MM.1S (cell line): ENCODE measurements around the gene ADAMTSL3.

Experiments
- DNase-seq: peaks from one replicate; pipeline ENCODE4 v3.0.0-alpha.2; 2015
- H2AFZ ChIP-seq: fragments of 300-600 bp; sonication (generic); 2 replicates; pipeline ENCODE4 v1.6.0; 2016; ENCODE audit warnings: antibody characterized with exemption, low read length
- H3F3A ChIP-seq: fragments of 300-600 bp; sonication (generic); 2 replicates; pipeline ENCODE4 v1.6.1; 2016; ENCODE audit warnings: mild to moderate bottlenecking, antibody characterized with exemption, low read length, moderate library complexity, mixed read lengths; ENCODE audit not compliant: insufficient read depth
- H3K27ac ChIP-seq: fragments of 300-600 bp; sonication (generic); 2 replicates; pipeline ENCODE4 v1.5.1; 2016; ENCODE audit warnings: mild to moderate bottlenecking, low read length
- H3K27me3 ChIP-seq: fragments of 300-600 bp; sonication (generic); replicated peaks from 2 replicates; pipeline ENCODE4 v1.6.0; 2016; ENCODE audit warnings: low read length; ENCODE audit not compliant: insufficient read depth
- H3K36me3 ChIP-seq: fragments of 300-600 bp; sonication (generic); replicated peaks from 2 replicates; pipeline ENCODE4 v1.6.1; 2016; ENCODE audit warnings: mild to moderate bottlenecking, low read length, mixed read lengths; ENCODE audit not compliant: insufficient read depth
- H3K4me1 ChIP-seq: fragments of 300-600 bp; sonication (generic); 2 replicates; pipeline ENCODE4 v1.6.1; 2016; ENCODE audit warnings: low read length, mixed read lengths
- H3K4me2 ChIP-seq: fragments of 300-600 bp; sonication (generic); 2 replicates; pipeline ENCODE4 v1.6.0; 2016; ENCODE audit warnings: low read depth, low read length
- H3K4me3 ChIP-seq: fragments of 300-600 bp; sonication (generic); 2 replicates; pipeline ENCODE4 v1.5.1; 2016; ENCODE audit warnings: low read length, mixed read lengths
- H3K79me2 ChIP-seq: fragments of 300-600 bp; sonication (generic); 2 replicates; pipeline ENCODE4 v1.6.1; 2016; ENCODE audit warnings: mixed run types, low read length, mixed read lengths
- H3K9ac ChIP-seq: fragments of 300-600 bp; sonication (generic); 2 replicates; pipeline ENCODE4 v1.6.1; 2016; ENCODE audit warnings: low read length, mixed read lengths
- H3K9me2 ChIP-seq: fragments of 300-600 bp; sonication (generic); replicated peaks from 2 replicates; pipeline ENCODE4 v1.6.1; 2016; ENCODE audit warnings: mild to moderate bottlenecking, low read length, mixed read lengths; ENCODE audit not compliant: insufficient read depth
- H3K9me3 ChIP-seq: fragments of 300-600 bp; sonication (generic); replicated peaks from 2 replicates; pipeline ENCODE4 v1.6.1; 2016; ENCODE audit warnings: mild to moderate bottlenecking, low read length, mixed read lengths; ENCODE audit not compliant: insufficient read depth
- H4K20me1 ChIP-seq: fragments of 300-600 bp; sonication (generic); 2 replicates; pipeline ENCODE4 v1.6.1; 2016; ENCODE audit warnings: mild to moderate bottlenecking, low read length, moderate library complexity, mixed read lengths; ENCODE audit not compliant: insufficient read depth
- CTCF ChIP-seq: fragments of 300-600 bp; sonication (generic); IDR thresholded peaks from 2 replicates; pipeline ENCODE4 v1.5.1; 2016; ENCODE audit warnings: antibody characterized with exemption, low read length, mixed read lengths
- EZH2 ChIP-seq: fragments of 300-600 bp; sonication (generic); optimal IDR thresholded peaks from 2 replicates; pipeline ENCODE3; 2017; ENCODE audit warnings: low read depth, mild to moderate bottlenecking, antibody characterized with exemption, low read length, mixed read lengths
- EZH2phosphoT487 ChIP-seq: fragments of 300-600 bp; sonication (generic); IDR thresholded peaks from 2 replicates; pipeline ENCODE4 v1.6.1; 2018; ENCODE audit warnings: antibody characterized with exemption, low read length

The ADAMTSL3 gene

DNA sequence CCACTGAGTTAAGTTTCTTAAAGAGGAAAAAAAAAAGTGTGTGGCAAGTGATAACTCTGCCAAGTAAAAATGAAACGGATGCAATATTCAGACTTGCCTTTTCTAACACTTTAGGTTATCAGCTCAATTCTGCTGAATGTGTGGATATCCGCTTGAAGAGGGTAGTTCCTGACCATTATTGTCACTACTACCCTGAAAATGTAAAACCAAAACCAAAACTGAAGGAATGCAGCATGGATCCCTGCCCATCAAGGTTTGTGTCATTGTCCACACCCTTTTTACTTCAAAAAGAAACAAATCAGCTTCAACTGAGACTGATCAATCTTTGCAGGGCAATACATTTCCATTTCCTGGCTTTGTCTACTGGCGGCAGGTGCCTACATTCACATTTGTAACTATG is 236.1 kb downstream of the ADAMTSL3 start:
- no peaks in the 10 kb centered on the region for H3K79me2 ChIP-seq
- no peaks in the 10 kb centered on the region for H3K4me1 ChIP-seq
- no peaks in the 10 kb centered on the region for H3F3A ChIP-seq
- no peaks in the 10 kb centered on the region for H3K9me3 ChIP-seq
- H3K9me2 ChIP-seq, result no peaks in the 10 kb centered on the region
- TF ChIP-seq CTCF, result no peak
- no peak for TF ChIP-seq EZH2
- no peak for TF ChIP-seq EZH2phosphoT487
- H3K4me2 ChIP-seq, result no peak overlapping the region; the same call in 1 of the 2 replicates
- H3K4me3 ChIP-seq, result no peak overlapping the region
- H2AFZ ChIP-seq, result no peak overlapping the region
- no peaks in the 10 kb centered on the region for H4K20me1 ChIP-seq
- no peaks in the 10 kb centered on the region for H3K36me3 ChIP-seq
- H3K9ac ChIP-seq, result no peak overlapping the region
- H3K27me3 ChIP-seq, result no peaks in the 10 kb centered on the region
- no peak for DNase-seq
- no peak overlapping the region for H3K27ac ChIP-seq

- no peak overlapping the region for H2AFZ ChIP-seq
- H3K36me3 ChIP-seq, result no peaks in the 10 kb centered on the region
- H3K4me2 ChIP-seq, result no peak overlapping the region
- no peaks in the 10 kb centered on the region for H3K9me3 ChIP-seq
- no peak for DNase-seq
- no peaks in the 10 kb centered on the region for H3K4me1 ChIP-seq
- no peak overlapping the region for H3K9ac ChIP-seq
- no peak overlapping the region for H3K4me3 ChIP-seq
- no peak overlapping the region for H3K27ac ChIP-seq
- H3K27me3 ChIP-seq, result no peaks in the 10 kb centered on the region
- H3F3A ChIP-seq, result no peaks in the 10 kb centered on the region
- no peak for TF ChIP-seq EZH2phosphoT487
- no peak for TF ChIP-seq EZH2
- no peak for TF ChIP-seq CTCF
- no peaks in the 10 kb centered on the region for H4K20me1 ChIP-seq
- H3K79me2 ChIP-seq, result no peaks in the 10 kb centered on the region
- no peaks in the 10 kb centered on the region for H3K9me2 ChIP-seq
These were observed 236.7 kb downstream of the ADAMTSL3 start for GRCh38 chr15:83890587-83890986.

GRCh38 chr15:83892498-83892897 is 238.6 kb downstream of the ADAMTSL3 start:
- Histone ChIP-seq H3K4me1 (no peaks in the 10 kb centered on the region), H3K4me2 (no peak overlapping the region), H3K79me2 (no peaks in the 10 kb centered on the region), H3K27ac (no peak overlapping the region), H3K9me3 (no peaks in the 10 kb centered on the region), H3K4me3 (no peak overlapping the region), H3F3A (no peaks in the 10 kb centered on the region), H3K9me2 (no peaks in the 10 kb centered on the region), H3K9ac (no peak overlapping the region), H3K36me3 (no peaks in the 10 kb centered on the region), H2AFZ (no peak overlapping the region), H4K20me1 (no peaks in the 10 kb centered on the region), H3K27me3 (no peaks in the 10 kb centered on the region)
- DNase-seq, result no peak
- TF ChIP-seq EZH2phosphoT487, result no peak
- no peak for TF ChIP-seq CTCF
- no peak for TF ChIP-seq EZH2
